HCT116 (cell line): ENCODE measurements around the gene LRP2. TPM values are rescaled to one million over a fixed set of nuclear protein-coding genes. Genes with fewer than 3 reads are reported as not detected.

Experiments
- ATAC-seq: fragments of 200-7000 bp; cut with Tn5 transposase; 2 replicates; pipeline ENCODE4 v1.9.1; 2020; ENCODE audit warnings: mild to moderate bottlenecking, moderate library complexity
- BruUV-seq: library from RNA; stranded (reverse); fragments of 400-500 nt; replicated peaks from 2 replicates; lab custom pipeline; 2021; lab: Mats Ljungman, UMichigan
- CTCF ChIA-PET: fragments of 300-600 bp; sonication (Branson Sonifier 250); formaldehyde crosslinking; loops from one replicate; lab custom pipeline; 2021; ENCODE audit warnings: antibody characterized with exemption; lab: Charles Lee
- POLR2A ChIA-PET: fragments of 300-600, 350-600 bp; sonication (Branson Sonifier 250); formaldehyde crosslinking; loops from one replicate; lab custom pipeline; 2021; ENCODE audit warnings: antibody characterized with exemption; lab: Charles Lee
- RAD21 ChIA-PET, 2 experiments: fragments of 300-600 bp; sonication (Branson Sonifier 250); formaldehyde crosslinking; loops; one replicate each; lab custom pipeline; 2023; ENCODE audit warnings: low total read pairs in 2 of 2; ENCODE audit not compliant: uncharacterized antibody in 2 of 2, unreplicated experiment in 2 of 2, low non-redundant PET in 1 of 2; lab: Charles Lee
- DNase-seq: peaks from one replicate; pipeline ENCODE4 v3.0.0-alpha.2; 2010; ENCODE audit warnings: low read depth, low spot score
- H2AFZ ChIP-seq: fragments of 200-600 bp; shearing (Covaris generic), sonication (generic); 2 replicates; pipeline ENCODE4 v1.6.1; 2017; ENCODE audit warnings: low read depth, mixed run types, mixed read lengths, antibody characterized with exemption, low read length; ENCODE audit not compliant: poor library complexity, severe bottlenecking
- H3K27ac ChIP-seq: 2 replicates; pipeline ENCODE4 v1.5.1; 2012; ENCODE audit warnings: low read depth, low read length
- H3K27me3 ChIP-seq: fragments of 200-600 bp; sonication (generic); 2 replicates; pipeline ENCODE4 v1.6.1; 2016; ENCODE audit warnings: mixed run types, low read length, mixed read lengths; ENCODE audit not compliant: insufficient read depth
- H3K36me3 ChIP-seq, 2 experiments: fragments of 200-500 bp in 1 of 2; fragments of 200-600 bp in 1 of 2; sonication (Bioruptor generic) in 1 of 2; sonication (generic) in 1 of 2; 2 replicates each; pipeline versions ENCODE4 v1.5.1 to v1.6.1; 2014 to 2016; ENCODE audit warnings: low read length in 2 of 2, inconsistent platforms in 1 of 2, mixed read lengths in 1 of 2, mixed run types in 1 of 2; ENCODE audit not compliant: insufficient read depth in 2 of 2, control insufficient read depth in 1 of 2
- H3K4me1 ChIP-seq, 2 experiments: fragments of 200-600 bp in 1 of 2; sonication (generic) in 1 of 2; 2 replicates each; pipeline versions ENCODE4 v1.5.1 to v1.6.1; 2012 to 2017; ENCODE audit warnings: low read length in 2 of 2, inconsistent platforms in 1 of 2, mild to moderate bottlenecking in 1 of 2, mixed read lengths in 1 of 2, mixed run types in 1 of 2, moderate library complexity in 1 of 2; ENCODE audit not compliant: insufficient read depth in 2 of 2, control insufficient read depth in 1 of 2
- H3K4me2 ChIP-seq: fragments of 200-600 bp; sonication (generic); 2 replicates; pipeline ENCODE4 v1.6.1; 2017; ENCODE audit warnings: mixed run types, low read length, mixed read lengths
- H3K4me3 ChIP-seq, 2 experiments: fragments of 200-600 bp in 1 of 2; sonication (generic) in 1 of 2; replicated peaks in 1 of 2; 2 replicates each; pipeline ENCODE4 v1.5.1; 2011 to 2016; ENCODE audit warnings: low read length in 2 of 2, control low read depth in 1 of 2, low read depth in 1 of 2, mild to moderate bottlenecking in 1 of 2, mixed read lengths in 1 of 2, mixed run types in 1 of 2
- H3K79me2 ChIP-seq: fragments of 200-600 bp; sonication (generic); 2 replicates; pipeline ENCODE4 v1.6.1; 2017; ENCODE audit warnings: mild to moderate bottlenecking, mixed run types, low read length, moderate library complexity, mixed read lengths; ENCODE audit not compliant: insufficient read depth
- H3K9ac ChIP-seq: fragments of 200-600 bp; sonication (generic); 2 replicates; pipeline ENCODE4 v1.6.1; 2016; ENCODE audit warnings: low read length, mixed read lengths
- H3K9me2 ChIP-seq: fragments of 200-600 bp; sonication (generic), shearing (Covaris generic); 2 replicates; pipeline ENCODE4 v1.6.1; 2017; ENCODE audit warnings: mixed run types, mild to moderate bottlenecking, moderate library complexity; ENCODE audit not compliant: insufficient read depth
- H3K9me3 ChIP-seq, 2 experiments: fragments of 200-500 bp in 1 of 2; fragments of 200-600 bp in 1 of 2; sonication (Bioruptor generic) in 1 of 2; sonication (generic) in 1 of 2; 2 replicates each; pipeline ENCODE4 v1.6.1; 2014 to 2017; ENCODE audit warnings: low read length in 2 of 2, mixed read lengths in 2 of 2, inconsistent platforms in 1 of 2, low read depth in 1 of 2, mild to moderate bottlenecking in 1 of 2, mixed run types in 1 of 2, moderate library complexity in 1 of 2; ENCODE audit not compliant: control insufficient read depth in 1 of 2, insufficient read depth in 1 of 2
- H4K20me1 ChIP-seq: fragments of 200-600 bp; sonication (generic), shearing (Covaris generic); 2 replicates; pipeline ENCODE4 v1.6.1; 2017; ENCODE audit warnings: mixed run types, mild to moderate bottlenecking, moderate library complexity; ENCODE audit not compliant: insufficient read depth
- CBX3 ChIP-seq: IDR thresholded peaks from 2 replicates; pipeline ENCODE4 v1.6.1; 2012; ENCODE audit warnings: low read depth
- CEBPB ChIP-seq: IDR thresholded peaks from 2 replicates; pipeline ENCODE4 v1.6.1; 2012; ENCODE audit warnings: low read depth
- EGR1 ChIP-seq: IDR thresholded peaks from 2 replicates; pipeline ENCODE4 v1.6.1; 2012; ENCODE audit warnings: low read depth
- EZH2 ChIP-seq: fragments of 200-600 bp; sonication (generic); IDR thresholded peaks from 2 replicates; pipeline ENCODE4 v1.6.1; 2017; ENCODE audit warnings: antibody characterized with exemption, mixed run types
- EZH2phosphoT487 ChIP-seq: fragments of 200-600 bp; IDR thresholded peaks from 2 replicates; pipeline ENCODE4 v1.6.1; 2018; ENCODE audit warnings: antibody characterized with exemption, borderline replicate concordance
- JUND ChIP-seq: IDR thresholded peaks from 2 replicates; pipeline ENCODE4 v1.6.1; 2012
- POLR2A ChIP-seq: IDR thresholded peaks from 2 replicates; pipeline ENCODE4 v1.7.0; 2011; ENCODE audit warnings: borderline replicate concordance; ENCODE audit not compliant: insufficient read depth, insufficient read length; ENCODE audit errors: extremely low read depth
- POLR2AphosphoS5 ChIP-seq: IDR thresholded peaks from 2 replicates; pipeline ENCODE4 v1.6.1; 2011; ENCODE audit warnings: mild to moderate bottlenecking, low read depth, low read length, moderate library complexity
- RAD21 ChIP-seq: IDR thresholded peaks from 2 replicates; pipeline ENCODE4 v1.6.1; 2012; ENCODE audit warnings: low read depth, mild to moderate bottlenecking
- SP1 ChIP-seq: IDR thresholded peaks from 2 replicates; pipeline ENCODE4 v1.6.1; 2012; ENCODE audit warnings: low read depth
- SRF ChIP-seq: IDR thresholded peaks from 2 replicates; pipeline ENCODE4 v1.6.1; 2012; ENCODE audit warnings: low read depth
- TCF7L2 ChIP-seq: IDR thresholded peaks from 2 replicates; pipeline ENCODE4 v1.7.0; 2011; ENCODE audit warnings: borderline replicate concordance, inconsistent platforms; ENCODE audit not compliant: insufficient read depth, insufficient read length; ENCODE audit errors: extremely low read depth
- ZFX ChIP-seq: fragments of 450-650 bp; IDR thresholded peaks from 2 replicates; pipeline ENCODE4 v1.6.1; 2017
- ZNF274 ChIP-seq: fragments of 200-500 bp; sonication (Bioruptor generic); IDR thresholded peaks from 2 replicates; pipeline ENCODE4 v1.6.1; 2014; ENCODE audit warnings: mild to moderate bottlenecking, low read depth, low read length, inconsistent platforms
- intact Hi-C: fragments of 100-400 bp; cut with micrococcal nuclease; formaldehyde crosslinking; loops from 2 replicates; pipeline ENCODE4 v1.10.0; 2022
- total RNA-seq: library from RNA; stranded (reverse); gene quantifications from one replicate; pipeline ENCODE4 v1.2.1, GENCODE V29; 2021; ENCODE audit not compliant: unreplicated experiment
- TF ChIP-seq, protein P1 (sequence below): IDR thresholded peaks from 2 replicates; pipeline ENCODE4 v1.6.1; 2011; ENCODE audit warnings: mild to moderate bottlenecking, low read length, moderate library complexity; ENCODE audit not compliant: insufficient replicate concordance; ENCODE audit errors: extremely low read depth
- TF ChIP-seq, protein P2 (sequence below): IDR thresholded peaks from 2 replicates; pipeline ENCODE4 v1.6.1; 2012

The LRP2 gene
- total RNA-seq, 1 experiment from 2014 or later: 0.20 TPM

DNA sequence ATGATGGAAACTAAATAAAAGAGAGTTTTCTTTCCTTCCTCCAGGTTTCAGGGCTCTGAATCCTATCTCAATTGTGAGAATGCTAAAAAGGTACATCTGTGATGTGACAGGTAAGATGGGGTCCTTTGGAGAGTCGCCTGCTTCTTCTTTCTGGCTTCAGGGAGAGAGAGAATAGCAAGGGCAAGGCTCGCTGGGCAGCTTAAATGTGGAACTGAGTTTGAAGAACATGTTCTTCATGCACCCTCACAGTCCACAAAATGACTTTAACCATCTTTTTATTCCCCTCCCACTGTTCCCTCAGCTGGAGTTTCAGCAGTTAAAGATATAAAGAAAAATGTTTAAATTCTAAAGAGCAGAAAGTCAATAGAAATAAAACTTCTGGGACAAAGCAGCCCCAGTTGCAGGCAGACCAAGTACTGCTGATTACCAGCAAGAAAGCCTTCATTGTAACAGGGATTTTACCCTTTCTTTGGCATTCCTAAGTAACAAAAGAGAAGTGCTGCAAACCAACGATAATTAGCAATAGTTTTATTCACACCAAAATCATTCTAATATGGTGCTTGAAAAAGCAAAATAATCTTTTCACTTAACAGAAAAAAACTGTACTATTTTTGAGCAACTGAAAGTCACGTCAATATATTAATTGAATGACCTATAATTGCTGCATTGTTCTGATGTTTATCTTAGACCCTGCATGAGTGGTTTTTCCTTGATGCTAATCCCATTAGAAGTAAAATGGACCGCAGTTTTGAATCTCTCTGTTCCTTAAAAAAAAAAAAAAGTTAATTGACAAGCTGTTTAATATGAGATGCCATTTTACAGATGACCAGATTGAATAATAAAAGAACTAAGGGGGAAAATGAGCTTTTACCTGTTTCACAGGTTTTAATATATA is 61.5 kb downstream of the LRP2 start:
- no peaks in the 10 kb centered on the region for H3K9me2 ChIP-seq
- H3K4me1 ChIP-seq: no peaks in the 10 kb centered on the region
- ChIA-PET RAD21 (no interaction called here), POLR2A (no interaction called here), CTCF (no interaction called here)
- no peak for DNase-seq
- no peak overlapping the region for H3K4me2 ChIP-seq
- H3K27me3 ChIP-seq: peaks cover 35% of the 10 kb centered on the region
- ATAC-seq: no peak
- no peak overlapping the region for H3K9ac ChIP-seq
- H3K4me3 ChIP-seq: no peak overlapping the region
- no peaks in the 10 kb centered on the region for H4K20me1 ChIP-seq
- no TSS peak for BruUV-seq
- intact Hi-C loops: no loop called here
- no peaks in the 10 kb centered on the region for H3K9me3 ChIP-seq
- no peaks in the 10 kb centered on the region for H3K36me3 ChIP-seq
- TF ChIP-seq, protein P1, sequence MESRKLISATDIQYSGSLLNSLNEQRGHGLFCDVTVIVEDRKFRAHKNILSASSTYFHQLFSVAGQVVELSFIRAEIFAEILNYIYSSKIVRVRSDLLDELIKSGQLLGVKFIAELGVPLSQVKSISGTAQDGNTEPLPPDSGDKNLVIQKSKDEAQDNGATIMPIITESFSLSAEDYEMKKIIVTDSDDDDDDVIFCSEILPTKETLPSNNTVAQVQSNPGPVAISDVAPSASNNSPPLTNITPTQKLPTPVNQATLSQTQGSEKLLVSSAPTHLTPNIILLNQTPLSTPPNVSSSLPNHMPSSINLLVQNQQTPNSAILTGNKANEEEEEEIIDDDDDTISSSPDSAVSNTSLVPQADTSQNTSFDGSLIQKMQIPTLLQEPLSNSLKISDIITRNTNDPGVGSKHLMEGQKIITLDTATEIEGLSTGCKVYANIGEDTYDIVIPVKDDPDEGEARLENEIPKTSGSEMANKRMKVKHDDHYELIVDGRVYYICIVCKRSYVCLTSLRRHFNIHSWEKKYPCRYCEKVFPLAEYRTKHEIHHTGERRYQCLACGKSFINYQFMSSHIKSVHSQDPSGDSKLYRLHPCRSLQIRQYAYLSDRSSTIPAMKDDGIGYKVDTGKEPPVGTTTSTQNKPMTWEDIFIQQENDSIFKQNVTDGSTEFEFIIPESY: no peak
- no peak for TF ChIP-seq SRF
- TF ChIP-seq RAD21: no peak
- TF ChIP-seq, all 23 proteins: peak for 0
- no peak overlapping the region for H2AFZ ChIP-seq
- H3K27ac ChIP-seq: no peak overlapping the region
- H3K79me2 ChIP-seq: no peaks in the 10 kb centered on the region

DNA sequence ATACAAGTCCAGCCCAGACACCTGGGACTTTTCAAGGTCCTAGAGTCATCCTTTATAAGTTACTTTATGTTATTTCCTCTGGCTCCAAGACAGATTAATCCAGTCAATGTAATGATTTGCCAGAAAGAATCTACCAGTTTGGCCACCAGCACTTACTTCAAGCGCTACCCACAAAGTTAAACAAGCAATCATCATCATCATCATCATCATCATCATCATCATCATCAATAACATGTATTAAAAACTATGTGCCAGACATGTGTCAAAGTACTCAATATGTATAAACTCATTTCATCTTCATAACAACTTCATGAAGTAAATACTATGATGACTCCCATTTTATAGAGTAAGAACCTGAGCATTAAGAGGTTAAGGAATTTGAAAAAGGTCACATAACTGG is 64.3 kb downstream of the LRP2 start:
- H3K9ac ChIP-seq: no peak overlapping the region
- H3K4me2 ChIP-seq: no peak overlapping the region
- H3K9me3 ChIP-seq: no peaks in the 10 kb centered on the region
- H3K27me3 ChIP-seq: peaks cover 32% of the 10 kb centered on the region
- H3K27ac ChIP-seq: no peak overlapping the region
- no TSS peak for BruUV-seq
- ChIA-PET CTCF (no interaction called here), POLR2A (no interaction called here), RAD21 (no interaction called here)
- no peaks in the 10 kb centered on the region for H3K4me1 ChIP-seq
- H3K79me2 ChIP-seq: no peaks in the 10 kb centered on the region
- no peak for DNase-seq
- ATAC-seq: no peak
- H3K4me3 ChIP-seq: no peak overlapping the region
- intact Hi-C loops: no loop called here
- no peaks in the 10 kb centered on the region for H3K36me3 ChIP-seq
- H3K9me2 ChIP-seq: no peaks in the 10 kb centered on the region
- no peaks in the 10 kb centered on the region for H4K20me1 ChIP-seq
- H2AFZ ChIP-seq: no peak overlapping the region
- TF ChIP-seq POLR2AphosphoS5 (no peak), ZFX (no peak), POLR2A (no peak), CBX3 (no peak), SRF (no peak), EZH2 (no peak), EGR1 (no peak), JUND (no peak), TCF7L2 (no peak), SP1 (no peak), RAD21 (no peak), EZH2phosphoT487 (no peak), CEBPB (no peak), ZNF274 (no peak)
- TF ChIP-seq, protein P2, sequence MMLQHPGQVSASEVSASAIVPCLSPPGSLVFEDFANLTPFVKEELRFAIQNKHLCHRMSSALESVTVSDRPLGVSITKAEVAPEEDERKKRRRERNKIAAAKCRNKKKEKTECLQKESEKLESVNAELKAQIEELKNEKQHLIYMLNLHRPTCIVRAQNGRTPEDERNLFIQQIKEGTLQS: no peak
- TF ChIP-seq, protein P1: no peak
